Measurements from ENCODE around the gene AGAP1.

Gene AGAP1

GRCh38 chr2:235527806-235528469 is 34.1 kb downstream of the AGAP1 start:
- no peak for DNase-seq (ENCODE audit: low spot score)
- TF ChIP-seq CTCF (IDR thresholded peaks at IDR 0.05), result no peak
- Histone ChIP-seq H3K27ac (no peak overlapping the region), H3K4me3 (no peak overlapping the region)

- no peak for TF ChIP-seq CTCF (IDR thresholded peaks at IDR 0.05)
- H3K27ac ChIP-seq, result no peak overlapping the region
- no peak overlapping the region for H3K4me3 ChIP-seq
- no peak for DNase-seq (ENCODE audit: low spot score)
Measured at GRCh38 chr2:235529621-235530020, 35.8 kb downstream of the AGAP1 start.

DNA sequence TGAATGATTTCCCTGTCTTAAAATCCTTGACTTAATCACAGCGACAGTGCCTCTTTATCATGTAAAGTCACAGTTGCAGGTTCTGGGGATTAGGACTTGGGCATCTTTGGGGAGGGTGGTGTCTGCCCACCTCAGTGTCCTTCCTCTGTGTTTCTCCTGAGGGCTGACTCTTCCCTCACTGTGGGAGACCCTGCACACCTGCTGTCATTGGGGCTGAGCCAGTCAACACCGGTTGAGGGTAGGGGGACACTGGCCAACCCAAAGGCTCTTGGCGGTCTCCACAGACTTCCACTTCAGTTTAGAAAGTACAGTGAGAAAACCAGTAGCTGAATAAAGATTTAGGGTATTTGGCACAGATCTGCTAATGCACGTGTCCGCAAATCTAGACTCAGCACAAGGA is 36.9 kb downstream of the AGAP1 start:
- TF ChIP-seq CTCF (IDR thresholded peaks at IDR 0.05), result no peak
- Histone ChIP-seq H3K27ac (no peak overlapping the region), H3K4me3 (no peak overlapping the region)
- DNase-seq (ENCODE audit: low spot score), result no peak

GRCh38 chr2:235532307-235532706 is 38.5 kb downstream of the AGAP1 start:
- H3K4me3 ChIP-seq, result no peak overlapping the region
- no peak overlapping the region for H3K27ac ChIP-seq
- no peak for TF ChIP-seq CTCF (IDR thresholded peaks at IDR 0.05)
- DNase-seq (ENCODE audit: low spot score), result no peak

DNA sequence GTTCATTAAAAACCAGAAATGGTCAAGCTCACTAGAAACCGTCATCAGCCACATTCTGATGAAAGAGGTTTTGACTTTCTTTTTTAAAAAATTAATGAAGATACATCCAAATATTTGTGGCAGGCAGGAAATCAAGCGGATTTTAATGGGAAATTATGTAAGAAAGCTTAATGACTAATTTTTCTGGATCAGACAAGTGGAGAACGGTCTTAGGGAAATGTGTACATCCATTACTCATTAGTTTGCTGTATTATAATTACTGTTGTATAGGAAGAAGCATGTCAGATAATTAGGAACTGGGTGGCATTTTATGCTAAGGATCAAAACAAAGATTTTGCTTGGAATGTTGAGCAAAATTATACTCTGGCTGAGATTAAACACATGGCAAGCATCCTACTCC is 39.4 kb downstream of the AGAP1 start:
- Histone ChIP-seq H3K4me3 (no peak overlapping the region), H3K27ac (no peak overlapping the region)
- DNase-seq (ENCODE audit: low spot score), result no peak
- TF ChIP-seq CTCF (IDR thresholded peaks at IDR 0.05), result no peak

DNA sequence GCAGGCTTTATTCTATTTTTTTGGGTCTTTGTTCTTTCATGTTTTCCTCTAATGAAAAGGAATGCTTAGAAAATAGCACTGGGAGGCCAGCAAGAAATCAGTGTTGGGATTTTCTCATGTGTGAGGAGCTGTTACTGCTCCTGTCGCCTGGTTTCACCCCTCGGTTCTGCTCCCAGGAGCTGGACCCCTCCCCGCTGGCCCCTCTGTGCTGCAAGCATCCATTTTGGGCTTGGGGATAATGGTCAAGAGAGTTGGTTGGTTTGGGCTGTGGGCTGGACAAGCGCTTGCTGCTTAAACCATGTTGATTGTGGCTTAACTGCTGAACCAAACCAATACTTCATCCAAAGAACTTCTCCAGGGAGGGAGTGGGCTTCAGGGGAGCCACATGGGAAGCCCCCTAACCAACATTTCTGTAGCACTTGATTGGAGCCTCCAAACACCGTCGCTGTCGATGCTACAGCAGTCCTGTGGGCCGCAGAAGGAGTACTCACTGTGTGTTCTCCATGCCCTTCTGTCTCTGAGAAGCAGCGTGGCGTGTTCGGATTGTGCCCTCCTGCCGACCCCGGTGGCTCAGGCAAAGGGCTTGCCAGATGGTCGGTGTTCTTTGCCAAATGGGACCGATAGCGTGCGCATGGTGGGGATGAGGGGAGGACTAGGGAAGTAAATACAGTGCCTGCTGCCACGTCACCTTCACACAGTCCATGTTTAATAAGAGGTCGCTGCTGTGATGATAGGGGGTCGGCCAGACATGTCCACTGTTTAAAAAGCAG is 40.0 kb downstream of the AGAP1 start:
- Histone ChIP-seq H3K27ac (no peak overlapping the region), H3K4me3 (no peak overlapping the region)
- no peak for DNase-seq (ENCODE audit: low spot score)
- TF ChIP-seq CTCF (IDR thresholded peaks at IDR 0.05), result no peak
